Esophagus squamous epithelium (tissue), 5 donors: ENCODE data around the gene TMEM63B. TPM values are rescaled to one million over a fixed set of nuclear protein-coding genes. Genes with fewer than 3 reads are reported as not detected.

Experiments
- DNase-seq: peaks from one replicate; lab custom pipeline; 2025; lab: John Stamatoyannopoulos, UW
- H3K27ac ChIP-seq, 4 donors: fragments of 200-600 bp; sonication (generic); one replicate each; pipeline ENCODE4 v1.5.1; 2016 to 2019; ENCODE audit warnings: mild to moderate bottlenecking in 1 of 4
- H3K27me3 ChIP-seq, 4 donors: fragments of 200-600 bp; sonication (generic); 1 replicate in 3 of 4; 2 replicates in 1 of 4; pipeline versions ENCODE4 v1.5.1 to v1.6.0; 2017 to 2021; ENCODE audit warnings: antibody characterized with exemption in 1 of 4
- H3K36me3 ChIP-seq, 3 donors: fragments of 200-600 bp; sonication (generic); one replicate each; pipeline ENCODE4 v1.5.1; 2016 to 2019
- H3K4me1 ChIP-seq, 3 donors: fragments of 200-600 bp; sonication (generic); one replicate each; pipeline ENCODE4 v1.5.1; 2017 to 2019
- H3K4me3 ChIP-seq, 4 donors: fragments of 200-600 bp; sonication (generic); 1 replicate in 3 of 4; 2 replicates in 1 of 4; pipeline ENCODE4 v1.5.1; 2016 to 2019; ENCODE audit warnings: mild to moderate bottlenecking in 2 of 4, moderate library complexity in 1 of 4
- H3K9me3 ChIP-seq, 3 donors: fragments of 200-600 bp; sonication (generic); one replicate each; pipeline ENCODE4 v1.5.1; 2016 to 2019
- CTCF ChIP-seq, 6 experiments: fragments of 450-650 bp in 4 of 6; fragments of 200-600 bp in 2 of 6; sonication (generic) in 2 of 6; IDR thresholded peaks; one replicate each; pipeline ENCODE4 v1.5.1; 2016 to 2019; ENCODE audit warnings: antibody characterized with exemption in 6 of 6, mild to moderate bottlenecking in 4 of 6, moderate library complexity in 4 of 6
- POLR2A ChIP-seq, 4 donors: fragments of 450-650 bp; IDR thresholded peaks; one replicate each; pipeline ENCODE4 v1.6.1; 2017; ENCODE audit warnings: antibody characterized with exemption in 4 of 4, mild to moderate bottlenecking in 4 of 4, moderate library complexity in 3 of 4
- WGBS, 2 donors: methylation state at CpG; one replicate each; pipeline ENCODE4 v1.1.5; 2018; 5-methylcytosine and 5-hydroxymethylcytosine counted together
- intact Hi-C: fragments of 100-400 bp; cut with DNase I; formaldehyde crosslinking; loops from one replicate; pipeline ENCODE4 v1.15.0; 2022
- total RNA-seq, 4 donors: library from RNA; depleted of rRNA; stranded (reverse); fragments of >200 nt; gene quantifications; one replicate each; pipeline ENCODE4 v1.1.0, GENCODE V29; 2016
- donor health status: DM: yes; HTN: yes; CAD: no.

Gene TMEM63B
- total RNA-seq, 4 donors from 2014 or later = 27.8 to 56.3 (median 45.5) TPM

DNA sequence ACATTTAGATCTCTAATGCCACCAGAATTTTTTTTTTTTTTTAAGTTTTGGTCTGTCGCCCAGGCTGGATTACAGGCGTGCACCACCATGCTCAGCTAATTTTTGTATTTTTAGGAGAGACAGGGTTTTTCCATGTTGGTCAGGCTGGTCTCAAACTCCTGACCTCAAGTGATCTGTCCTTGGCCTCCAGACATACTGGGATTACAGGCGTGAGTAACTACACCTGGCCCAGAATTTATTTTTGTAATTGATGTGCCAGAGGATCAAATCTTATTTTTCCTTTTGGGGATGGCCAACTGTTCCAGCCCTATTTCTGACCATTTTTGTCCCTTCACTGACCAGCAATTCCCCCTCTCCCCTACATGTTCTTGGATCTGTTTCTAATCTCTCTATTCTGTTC is 71.3 kb downstream of the TMEM63B start:
- 43 to 68% methylated on average over 3 of the region's 3 CpGs for whole genome bisulfite sequencing, 2 donors
- Histone ChIP-seq H3K4me3 (no peak overlapping the region), H3K9me3 (no peaks in the 10 kb centered on the region)

GRCh38 chr6:44199883-44200282 is 72.5 kb downstream of the TMEM63B start:
- no peak for DNase-seq
- H3K9me3 ChIP-seq = no peaks in the 10 kb centered on the region
- no peak overlapping the region for H3K4me3 ChIP-seq
- no peaks in the 10 kb centered on the region for H3K36me3 ChIP-seq
- intact Hi-C loops = no loop called here
- peaks cover 20 to 43% (median 23%) of the 10 kb centered on the region in 3 donors for H3K4me1 ChIP-seq
- WGBS, 2 donors = 87 to 100% methylated on average over 1 to 4 of the region's 4 CpGs
- TF ChIP-seq CTCF (IDR thresholded peaks at IDR 0.05) (no peak), POLR2A (IDR thresholded peaks at IDR 0.05) (no peak)
- H3K27me3 ChIP-seq = no peaks in the 10 kb centered on the region
- peak overlapping the region in 1 of 4 donors; percentile 91 for H3K27ac ChIP-seq

More for the DNA sequence above, 71.3 kb downstream of the TMEM63B start:
- peaks cover 20 to 43% (median 23%) of the 10 kb centered on the region in 3 donors for H3K4me1 ChIP-seq
- H3K27ac ChIP-seq = no peak overlapping the region
- no peak for TF ChIP-seq POLR2A (IDR thresholded peaks at IDR 0.05)
- TF ChIP-seq CTCF (IDR thresholded peaks at IDR 0.05) = no peak
- intact Hi-C loops = no loop called here
- no peak for DNase-seq
- H3K36me3 ChIP-seq = no peaks in the 10 kb centered on the region
- H3K27me3 ChIP-seq = no peaks in the 10 kb centered on the region

- WGBS, 2 donors = 40 to 60% methylated on average over 1 of the region's 3 CpGs
- peaks cover 20 to 44% (median 23%) of the 10 kb centered on the region in 3 donors for H3K4me1 ChIP-seq
- H3K27ac ChIP-seq = peak overlapping the region; percentile 76 to 91 (median 86)
- TF ChIP-seq POLR2A (IDR thresholded peaks at IDR 0.05) = no peak
- TF ChIP-seq CTCF (IDR thresholded peaks at IDR 0.05) = no peak
- H3K9me3 ChIP-seq = no peaks in the 10 kb centered on the region
- no peaks in the 10 kb centered on the region for H3K36me3 ChIP-seq
- peak overlapping the region in 1 of 4 donors; percentile 30 for H3K4me3 ChIP-seq
- no peak for DNase-seq
- no peaks in the 10 kb centered on the region for H3K27me3 ChIP-seq
- intact Hi-C loops = no loop called here
Observed at GRCh38 chr6:44201200-44201599, 73.8 kb downstream of the TMEM63B start.

GRCh38 chr6:44201638-44202303 is 74.4 kb downstream of the TMEM63B start:
- Histone ChIP-seq H3K9me3 (no peaks in the 10 kb centered on the region), H3K27ac (peak overlapping the region; percentile 76 to 91 (median 86)), H3K4me3 (peak overlapping the region in 1 of 4 donors; percentile 30), H3K36me3 (no peaks in the 10 kb centered on the region), H3K27me3 (no peaks in the 10 kb centered on the region), H3K4me1 (peaks cover 20 to 49% (median 23%) of the 10 kb centered on the region in 3 donors)
- TF ChIP-seq CTCF (IDR thresholded peaks at IDR 0.05) (no peak), POLR2A (IDR thresholded peaks at IDR 0.05) (no peak)
- WGBS, 2 donors = 40 to 54% methylated on average over 3 to 11 of the region's 11 CpGs
- intact Hi-C loops = no loop called here
- no peak for DNase-seq

DNA sequence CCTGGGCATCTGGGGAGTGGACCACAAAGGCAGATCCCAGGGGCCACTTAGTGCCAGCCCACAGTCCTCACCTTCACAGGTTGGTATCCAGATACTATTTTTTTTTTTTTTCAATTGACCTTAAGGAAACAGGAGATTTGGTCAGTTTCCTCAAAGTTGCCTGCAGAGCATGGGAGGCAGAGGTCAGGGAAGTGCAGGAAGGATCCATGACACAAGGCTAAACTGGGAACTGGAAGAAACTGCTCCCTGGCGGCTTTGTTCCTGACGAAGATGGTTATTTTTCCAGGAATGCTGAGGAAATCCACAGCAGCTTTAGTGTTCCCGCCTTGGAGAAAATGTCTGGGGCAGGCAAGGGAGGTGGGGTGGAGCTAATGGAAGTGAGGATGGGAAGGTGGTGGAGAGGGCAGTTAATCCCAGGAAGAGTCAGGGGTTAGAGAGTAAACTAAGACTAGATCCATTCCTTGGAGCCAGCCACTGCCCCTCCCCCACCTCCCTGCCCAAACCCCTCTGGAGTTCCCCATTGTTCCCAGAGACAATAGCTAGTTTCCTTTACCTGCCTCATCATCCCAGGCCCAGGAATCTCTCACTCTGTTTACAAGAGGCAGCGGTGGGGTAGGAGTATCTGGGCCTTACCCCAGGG is 75.1 kb downstream of the TMEM63B start:
- 80 to 91% methylated on average over 4 of the region's 4 CpGs for WGBS, 2 donors
- no peaks in the 10 kb centered on the region for H3K36me3 ChIP-seq
- H3K4me1 ChIP-seq = peaks cover 20 to 53% (median 23%) of the 10 kb centered on the region in 3 donors
- DNase-seq = no peak
- peak overlapping the region; percentile 27 to 91 (median 86) for H3K27ac ChIP-seq
- no peaks in the 10 kb centered on the region for H3K9me3 ChIP-seq
- H3K27me3 ChIP-seq = no peaks in the 10 kb centered on the region
- H3K4me3 ChIP-seq = no peak overlapping the region
- no peak for TF ChIP-seq POLR2A (IDR thresholded peaks at IDR 0.05)
- intact Hi-C loops = no loop called here
